ENCODE data around the gene FUT2. TPM values are rescaled to one million over a fixed set of nuclear protein-coding genes. Genes with fewer than 3 reads are reported as not detected.

The FUT2 gene
- total RNA-seq, 2 experiments from 2014 or later, result not detected

DNA sequence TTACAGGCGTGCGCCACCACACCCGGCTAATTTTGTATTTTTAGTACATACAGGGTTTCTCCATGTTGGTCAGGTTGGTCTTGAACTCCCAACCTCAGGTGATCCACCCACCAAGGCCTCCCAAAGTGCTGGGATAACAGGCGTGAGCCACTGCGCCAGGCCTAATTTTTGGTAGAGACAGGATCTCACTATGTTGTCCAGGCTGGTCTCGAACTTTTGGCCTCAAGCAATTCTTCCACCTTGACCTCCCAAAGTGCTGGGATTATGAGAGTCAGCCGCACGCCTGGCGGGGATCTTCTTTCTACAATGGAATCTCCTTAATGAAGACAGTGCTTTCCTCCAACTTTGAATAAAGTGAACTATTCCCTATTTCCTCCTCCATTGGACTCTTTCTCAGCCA lies 38.9 kb downstream of the FUT2 start:
- no peaks in the 10 kb centered on the region for H3K36me3 Mint-ChIP-seq (ENCODE audit: low read depth)
- intact Hi-C loops (cut with micrococcal nuclease), result no loop called here
- peaks cover 7% of the 10 kb centered on the region for H3K4me1 Mint-ChIP-seq (ENCODE audit: low read depth)
- H3K9me3 Mint-ChIP-seq, result no peaks in the 10 kb centered on the region
- DNase-seq, result no peak
- TF ChIP-seq CTCF (IDR thresholded peaks at IDR 0.05), result no peak
- ATAC-seq, result no peak
- H3K4me3 Mint-ChIP-seq, result no peak overlapping the region
- no peak overlapping the region for H3K27ac Mint-ChIP-seq
- ChIA-PET POLR2A (no interaction called here), CTCF (no interaction called here)
- H3K27me3 Mint-ChIP-seq, result no peaks in the 10 kb centered on the region

GRCh38 chr19:48735031-48735615 lies 39.4 kb downstream of the FUT2 start:
- no peaks in the 10 kb centered on the region for H3K9me3 Mint-ChIP-seq
- peaks cover 3% of the 10 kb centered on the region for H3K27me3 Mint-ChIP-seq
- no peaks in the 10 kb centered on the region for H3K36me3 Mint-ChIP-seq (ENCODE audit: low read depth)
- no peak for TF ChIP-seq CTCF (IDR thresholded peaks at IDR 0.05)
- ChIA-PET CTCF (interaction anchor here (0.6 kb wide), 1 partner anchor 10 kb away, joined by 3 read pairs; no protein-coding TSS in a partner anchor), POLR2A (no interaction called here)
- intact Hi-C loops (cut with micrococcal nuclease), result no loop called here
- no peak overlapping the region for H3K4me3 Mint-ChIP-seq
- ATAC-seq (no peak), DNase-seq (no peak)
- peaks cover 10% of the 10 kb centered on the region for H3K4me1 Mint-ChIP-seq (ENCODE audit: low read depth)
- no peak overlapping the region for H3K27ac Mint-ChIP-seq

DNA sequence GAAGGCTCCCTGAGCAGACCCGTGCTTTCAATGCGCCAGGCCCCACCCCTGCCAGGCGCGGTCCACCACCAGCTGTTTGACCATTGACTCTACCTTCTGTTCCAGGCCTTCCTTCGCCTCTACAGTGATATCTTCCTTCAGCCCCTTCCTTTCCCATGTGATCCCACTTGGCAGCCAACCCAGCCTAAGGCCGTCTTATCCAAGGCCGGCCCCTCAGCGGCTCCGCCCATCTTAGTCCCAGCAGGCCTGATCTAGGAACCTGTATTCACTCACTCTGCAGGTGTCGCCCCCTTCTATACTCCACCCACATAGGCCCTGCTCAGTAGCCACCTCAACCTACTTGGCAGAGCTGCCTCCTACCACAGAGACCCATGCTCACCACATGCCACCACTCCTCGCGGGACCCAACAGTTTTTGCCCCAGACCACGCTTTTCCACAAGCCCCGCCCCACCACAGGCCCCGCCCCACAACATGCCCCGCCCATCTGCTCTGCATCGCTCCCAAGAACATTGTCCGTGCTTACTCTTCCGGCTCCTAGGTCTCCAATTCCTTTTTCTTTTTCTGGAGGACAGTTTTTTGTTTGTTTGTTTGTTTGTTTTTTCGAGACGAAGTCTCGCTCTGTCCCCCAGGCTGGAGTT lies 41.7 kb downstream of the FUT2 start:
- DNase-seq (no peak), ATAC-seq (no peak)
- H3K9me3 Mint-ChIP-seq, result no peaks in the 10 kb centered on the region
- H3K36me3 Mint-ChIP-seq (ENCODE audit: low read depth), result no peaks in the 10 kb centered on the region
- peaks cover 16% of the 10 kb centered on the region for H3K4me1 Mint-ChIP-seq (ENCODE audit: low read depth)
- no peak for TF ChIP-seq CTCF (IDR thresholded peaks at IDR 0.05)
- intact Hi-C loops (cut with micrococcal nuclease), result no loop called here
- CTCF ChIA-PET, result interaction anchor here (1.3 to 3.0 kb wide), 3 partner anchors 12 to 256 kb away, joined by 4 to 19 read pairs (median 4); partner anchors contain the start of genes GYS1 and RUVBL2
- POLR2A ChIA-PET, result interaction anchor here (0.5 to 1.8 kb wide), 2 partner anchors 9 to 163 kb away, joined by 3 to 4 read pairs; partner anchors contain the start of gene NUCB1
- H3K4me3 Mint-ChIP-seq, result no peak overlapping the region
- H3K27me3 Mint-ChIP-seq, result peaks cover 6% of the 10 kb centered on the region
- no peak overlapping the region for H3K27ac Mint-ChIP-seq

GRCh38 chr19:48738557-48739403 lies 43.0 kb downstream of the FUT2 start:
- CTCF ChIA-PET, result interaction anchor here (0.9 to 3.0 kb wide), 13 partner anchors 11 to 255 kb away, joined by 3 to 19 read pairs (median 4); partner anchors contain the start of genes CA11, GYS1 and RUVBL2
- DNase-seq (peak; percentile 96), ATAC-seq (peak; percentile 93)
- peak overlapping the region; percentile 38 for H3K4me3 Mint-ChIP-seq
- H3K4me1 Mint-ChIP-seq (ENCODE audit: low read depth), result peaks cover 16% of the 10 kb centered on the region
- TF ChIP-seq CTCF (IDR thresholded peaks at IDR 0.05), result no peak
- peaks cover 6% of the 10 kb centered on the region for H3K27me3 Mint-ChIP-seq
- no peaks in the 10 kb centered on the region for H3K9me3 Mint-ChIP-seq
- peak overlapping the region; percentile 32 for H3K27ac Mint-ChIP-seq
- no peaks in the 10 kb centered on the region for H3K36me3 Mint-ChIP-seq (ENCODE audit: low read depth)
- POLR2A ChIA-PET, result interaction anchor here (0.6 to 1.4 kb wide), 7 partner anchors 13 to 1140 kb away, joined by 3 to 5 read pairs (median 4); partner anchors contain the start of genes FUT1, RPL18 and SPHK2
- intact Hi-C loops (cut with micrococcal nuclease), result no loop called here
